NCI-H2029 treated with DMSO at 0.1 percent for 48 hours (cell line): ENCODE measurements around the gene UNCX.
"Not testable (repeated sequence)": the region's sequence is repeated elsewhere in the genome, so short reads cannot be mapped to it uniquely, and the experiment has no call there.

ENCODE experiments used
- DNase-seq: peaks from one replicate; lab custom pipeline; 2025; lab: John Stamatoyannopoulos, UW

The UNCX gene

GRCh38 chr7:1257863-1258262 is 25.2 kb downstream of the UNCX start:
- DNase-seq, result no peak

GRCh38 chr7:1259621-1260243 is 27.1 kb downstream of the UNCX start:
- DNase-seq, result no peak

GRCh38 chr7:1260244-1260635 is 27.6 kb downstream of the UNCX start:
- no peak for DNase-seq

GRCh38 chr7:1261036-1261435 is 28.4 kb downstream of the UNCX start:
- DNase-seq, result not testable (repeated sequence)

- no peak for DNase-seq
Measured at GRCh38 chr7:1262441-1262840, 29.8 kb downstream of the UNCX start.

- no peak for DNase-seq
Measured at GRCh38 chr7:1263391-1263951, 30.8 kb downstream of the UNCX start.

GRCh38 chr7:1264345-1265280 is 31.9 kb downstream of the UNCX start:
- DNase-seq, result no peak

- no peak for DNase-seq
Measured at GRCh38 chr7:1267016-1267900, 34.6 kb downstream of the UNCX start.

GRCh38 chr7:1268076-1268815 is 35.6 kb downstream of the UNCX start:
- DNase-seq, result no peak

- no peak for DNase-seq
Measured at GRCh38 chr7:1268866-1269265, 36.2 kb downstream of the UNCX start.

- no peak for DNase-seq
Measured at GRCh38 chr7:1269336-1269890, 36.7 kb downstream of the UNCX start.

GRCh38 chr7:1270181-1270580 is 37.5 kb downstream of the UNCX start:
- DNase-seq, result no peak

GRCh38 chr7:1271046-1271445 is 38.4 kb downstream of the UNCX start:
- no peak for DNase-seq

GRCh38 chr7:1271656-1272055 is 39.0 kb downstream of the UNCX start:
- no peak for DNase-seq

GRCh38 chr7:1272136-1272535 is 39.5 kb downstream of the UNCX start:
- DNase-seq, result not testable (repeated sequence)

- DNase-seq, result no peak
Measured at GRCh38 chr7:1274121-1274875, 41.6 kb downstream of the UNCX start.

- no peak for DNase-seq
Measured at GRCh38 chr7:1274876-1275375, 42.3 kb downstream of the UNCX start.

- DNase-seq, result no peak
Measured at GRCh38 chr7:1275451-1276381, 43.0 kb downstream of the UNCX start.

- no peak for DNase-seq
Measured at GRCh38 chr7:1276626-1277175, 44.0 kb downstream of the UNCX start.
